Endothelial cell of umbilical vein (primary cell): ENCODE data around the gene GLP2R. TPM values are rescaled to one million over a fixed set of nuclear protein-coding genes. Genes with fewer than 3 reads are reported as not detected.

Experiments
- BruUV-seq: library from RNA; stranded (reverse); fragments of 400-500 nt; replicated peaks from 2 replicates; lab custom pipeline; 2021; lab: Mats Ljungman, UMichigan
- CTCF ChIA-PET: fragments of 300-600, 350-600 bp; sonication (Branson Sonifier 250); formaldehyde crosslinking; loops from one replicate; lab custom pipeline; 2021; ENCODE audit warnings: antibody characterized with exemption, inconsistent platforms; lab: Charles Lee
- POLR2A ChIA-PET: fragments of 300-600, 350-600 bp; sonication (Branson Sonifier 250); formaldehyde crosslinking; loops from one replicate; lab custom pipeline; 2021; ENCODE audit warnings: antibody characterized with exemption, inconsistent platforms; lab: Charles Lee
- DNase-seq: peaks from one replicate; pipeline ENCODE4 v3.0.0-alpha.2; 2011; ENCODE audit warnings: low read depth, low spot score
- FAIRE-seq: peaks from 2 replicates; lab custom pipeline; 2011; peaks lifted over from hg19 to GRCh38; lab: Jason Lieb, UNC
- H2AFZ ChIP-seq: 2 replicates; pipeline ENCODE4 v1.6.0; 2012; ENCODE audit warnings: low read depth, low read length, control low read depth, inconsistent platforms
- H3K27ac ChIP-seq: 2 replicates; pipeline ENCODE4 v1.5.1; 2011; ENCODE audit warnings: low read depth, mild to moderate bottlenecking, control low read depth, low read length, moderate library complexity; ENCODE audit not compliant: insufficient read depth
- H3K27me3 ChIP-seq, 2 experiments: 2 replicates each; pipeline versions ENCODE4 v1.6.0 to v1.6.1; 2011; ENCODE audit warnings: low read length in 2 of 2, mixed read lengths in 1 of 2; ENCODE audit not compliant: control insufficient read depth in 2 of 2, insufficient read depth in 2 of 2
- H3K36me3 ChIP-seq, 2 experiments: 2 replicates in 1 of 2; 3 replicates in 1 of 2; pipeline ENCODE4 v1.5.1; 2011; ENCODE audit warnings: low read length in 2 of 2, mild to moderate bottlenecking in 1 of 2, moderate library complexity in 1 of 2; ENCODE audit not compliant: control insufficient read depth in 2 of 2, insufficient read depth in 2 of 2; ENCODE audit errors: extremely low read depth in 1 of 2
- H3K4me1 ChIP-seq: 3 replicates; pipeline ENCODE4 v1.5.1; 2011; ENCODE audit warnings: mild to moderate bottlenecking, low read length; ENCODE audit not compliant: control insufficient read depth, insufficient read depth; ENCODE audit errors: extremely low read depth
- H3K4me2 ChIP-seq: 2 replicates; pipeline ENCODE4 v1.6.1; 2011; ENCODE audit warnings: low read length, control low read depth, mixed read lengths; ENCODE audit not compliant: insufficient read depth
- H3K4me3 ChIP-seq, 3 experiments: fragments of 200-600 bp in 1 of 3; sonication (generic), shearing (Covaris generic) in 1 of 3; replicated peaks in 1 of 3; 2 replicates each; pipeline ENCODE4 v1.5.1; 2011 to 2016; ENCODE audit warnings: control low read depth in 3 of 3, low read length in 3 of 3, mild to moderate bottlenecking in 2 of 3, inconsistent platforms in 1 of 3, low read depth in 1 of 3, moderate library complexity in 1 of 3; ENCODE audit not compliant: insufficient read depth in 1 of 3
- H3K79me2 ChIP-seq: 2 replicates; pipeline ENCODE4 v1.6.0; 2012; ENCODE audit warnings: low read length, inconsistent platforms; ENCODE audit not compliant: control insufficient read depth, insufficient read depth
- H3K9ac ChIP-seq: replicated peaks from 2 replicates; pipeline ENCODE3; 2011; ENCODE audit warnings: low read length, control low read depth; ENCODE audit not compliant: insufficient read depth; ENCODE audit errors: extremely low read depth
- H3K9me1 ChIP-seq: replicated peaks from 3 replicates; pipeline ENCODE4 v1.6.0; 2011; ENCODE audit warnings: mild to moderate bottlenecking, low read length; ENCODE audit not compliant: control insufficient read depth, insufficient read depth; ENCODE audit errors: extremely low read depth
- H3K9me3 ChIP-seq: replicated peaks from 2 replicates; pipeline ENCODE4 v1.5.1; 2012; ENCODE audit warnings: low read length, inconsistent platforms; ENCODE audit not compliant: control insufficient read depth, insufficient read depth
- H4K20me1 ChIP-seq: replicated peaks from 2 replicates; pipeline ENCODE3; 2011; ENCODE audit warnings: mild to moderate bottlenecking, low read length; ENCODE audit not compliant: control insufficient read depth, insufficient read depth; ENCODE audit errors: extremely low read depth
- CTCF ChIP-seq, 2 donors: IDR thresholded peaks; 1 replicate in 1 of 2; 2 replicates in 1 of 2; pipeline ENCODE4 v1.5.1; 2011; ENCODE audit warnings: low read length in 2 of 2, mild to moderate bottlenecking in 2 of 2, moderate library complexity in 2 of 2, control low read depth in 1 of 2, inconsistent platforms in 1 of 2, low read depth in 1 of 2; ENCODE audit not compliant: insufficient read depth in 1 of 2; ENCODE audit errors: extremely low read depth in 1 of 2
- EZH2 ChIP-seq: IDR thresholded peaks from 2 replicates; pipeline ENCODE4 v1.6.1; 2012; ENCODE audit warnings: borderline replicate concordance, low read depth, mild to moderate bottlenecking, moderate library complexity, low read length, inconsistent platforms; ENCODE audit not compliant: severe bottlenecking
- FOS ChIP-seq: IDR thresholded peaks from 2 replicates; pipeline ENCODE4 v1.6.1; 2011; ENCODE audit warnings: mild to moderate bottlenecking, low read length, moderate library complexity, borderline replicate concordance; ENCODE audit not compliant: insufficient read depth
- GATA2 ChIP-seq: IDR thresholded peaks from 2 replicates; pipeline ENCODE4 v1.7.0; 2011; ENCODE audit warnings: low read depth, mild to moderate bottlenecking, moderate library complexity, mixed read lengths, low read length; ENCODE audit not compliant: insufficient read length, insufficient read depth
- JUN ChIP-seq: IDR thresholded peaks from 2 replicates; pipeline ENCODE4 v1.6.1; 2011; ENCODE audit warnings: borderline replicate concordance, low read depth; ENCODE audit not compliant: insufficient read length, insufficient read depth
- MAX ChIP-seq: IDR thresholded peaks from 2 replicates; pipeline ENCODE4 v1.6.1; 2011; ENCODE audit not compliant: insufficient read depth, insufficient read length
- MYC ChIP-seq: IDR thresholded peaks from one replicate; pipeline ENCODE4 v1.6.1; 2011; ENCODE audit warnings: mild to moderate bottlenecking, low read depth, low read length
- POLR2A ChIP-seq: IDR thresholded peaks from 2 replicates; pipeline ENCODE4 v1.6.1; 2012; ENCODE audit warnings: low read depth, mild to moderate bottlenecking, control low read depth, low read length
- POLR2AphosphoS5 ChIP-seq: IDR thresholded peaks from 2 replicates; pipeline ENCODE4 v1.6.1; 2012; ENCODE audit warnings: low read depth, mild to moderate bottlenecking, control low read depth, low read length, moderate library complexity; ENCODE audit not compliant: insufficient read depth
- dilution Hi-C: fragments of 300-500 bp; cut with MboI; formaldehyde crosslinking; loops from one replicate; pipeline ENCODE4 v1.15.0; 2019; ENCODE audit warnings: low sequenced_read_pairs; ENCODE audit not compliant: extremely low pct_ligation_motif_present
- intact Hi-C: fragments of 100-400 bp; cut with micrococcal nuclease; formaldehyde crosslinking; loops from one replicate; pipeline ENCODE4 v1.10.0; 2022
- polyA plus RNA-seq, 4 experiments: library from polyadenylated mRNA; depleted of rRNA in 3 of 4; stranded (reverse) in 3 of 4; unstranded in 1 of 4; fragments of >200 nt; gene quantifications; 2 replicates each; pipeline versions ENCODE4 v1.2.1 to v1.2.3, GENCODE V29; 2011 to 2012; ENCODE audit warnings: missing spikeins in 1 of 4
- total RNA-seq: library from RNA; stranded (reverse); gene quantifications from 2 replicates; pipeline ENCODE4 v1.2.3, GENCODE V29; 2021

GLP2R gene
- total and polyA plus RNA-seq, 2 donors (not counting 3 experiments of a cell fraction or from before 2014, with no cell fraction given), result not detected

GRCh38 chr17:9894231-9894630 is 68.5 kb downstream of the GLP2R start:
- FAIRE-seq (no peak), DNase-seq (no peak)
- no peak overlapping the region for H3K4me3 ChIP-seq
- peaks cover 10% of the 10 kb centered on the region for H3K9me3 ChIP-seq
- H3K27ac ChIP-seq, result no peak overlapping the region
- no peak overlapping the region for H3K9ac ChIP-seq
- H3K4me2 ChIP-seq, result no peak overlapping the region
- TF ChIP-seq GATA2 (no peak), MYC (no peak), POLR2AphosphoS5 (no peak), JUN (no peak), CTCF (IDR thresholded peaks at IDR 0.05; ENCODE audit: extremely low read depth in 1 of 2, insufficient read depth in 1 of 2, low read depth in 1 of 2, low read length in 2 of 2) (no peak), FOS (no peak), POLR2A (no peak), EZH2 (no peak), MAX (no peak)
- no peak overlapping the region for H2AFZ ChIP-seq
- no peaks in the 10 kb centered on the region for H3K9me1 ChIP-seq
- no peaks in the 10 kb centered on the region for H3K27me3 ChIP-seq
- intact Hi-C loops (no loop called here), dilution Hi-C loops (no loop called here)
- POLR2A ChIA-PET, result no interaction called here
- no peaks in the 10 kb centered on the region for H3K36me3 ChIP-seq
- no TSS peak for BruUV-seq
- H3K79me2 ChIP-seq, result no peaks in the 10 kb centered on the region
- CTCF ChIA-PET, result no interaction called here
- no peaks in the 10 kb centered on the region for H3K4me1 ChIP-seq
- H4K20me1 ChIP-seq, result no peaks in the 10 kb centered on the region
